ENCODE results near the gene AKR1C1. TPM values are rescaled to one million over a fixed set of nuclear protein-coding genes. Genes with fewer than 3 reads are reported as not detected.

AKR1C1 gene
- total and polyA plus RNA-seq, 2 donors (not counting 1 experiment from before 2014, with no cell fraction given) = 0.25 TPM; not detected in 1

DNA sequence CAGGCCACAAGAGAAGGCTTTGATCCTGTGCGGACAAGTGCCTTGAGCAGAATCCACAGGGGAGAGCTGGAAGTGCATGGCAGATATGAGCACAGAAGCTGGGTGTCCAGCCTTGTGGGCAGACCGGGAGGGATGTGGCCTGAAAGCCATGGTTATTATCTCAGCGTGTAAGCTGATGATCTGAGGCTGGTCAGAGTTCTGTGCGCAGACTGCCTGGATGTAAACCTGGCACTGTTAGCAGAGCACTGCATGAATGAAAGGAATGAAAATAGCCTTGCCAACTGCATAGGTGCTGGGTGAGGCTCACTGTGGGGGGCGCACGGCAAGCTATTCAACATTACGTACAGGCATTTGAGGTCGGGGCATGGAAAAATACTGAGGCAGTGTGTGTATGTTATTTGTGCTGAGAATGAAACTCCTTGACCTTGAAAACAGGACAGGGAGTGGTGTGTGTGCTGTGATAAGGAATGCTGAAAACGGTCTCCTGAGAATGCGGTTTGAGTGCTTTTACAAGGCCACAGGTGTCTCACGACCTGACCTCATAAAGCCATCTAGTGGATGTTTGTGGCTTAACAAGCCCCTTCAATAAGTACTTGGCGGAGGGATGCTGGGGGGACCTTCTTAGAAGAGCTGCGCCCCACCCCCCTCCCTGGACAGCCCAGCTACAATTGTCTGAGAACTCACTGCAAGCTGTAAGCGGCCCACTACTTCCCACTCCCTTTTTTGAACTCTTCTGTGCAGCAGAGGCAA is 18.7 kb downstream of the AKR1C1 start:
- DNase-seq = no peak
- H3K9me3 ChIP-seq (ENCODE audit: control extremely low read depth in 1 of 3, control insufficient read depth in 2 of 3, insufficient read depth in 1 of 3, low read length in 2 of 3) = no peaks in the 10 kb centered on the region
- H3K4me2 ChIP-seq (replicated peaks; ENCODE audit: low read depth, low read length, poor library complexity, severe bottlenecking) = no peak overlapping the region
- no peak overlapping the region for H2AFZ ChIP-seq (ENCODE audit: insufficient read depth, low read depth, low read length, poor library complexity, severe bottlenecking)
- no peaks in the 10 kb centered on the region for H4K20me1 ChIP-seq (ENCODE audit: control insufficient read depth, insufficient read depth, low read length, poor library complexity, severe bottlenecking)
- Mint-ChIP-seq H3K27ac (no peak overlapping the region), H3K27me3 (peaks cover 4% of the 10 kb centered on the region), H3K4me3 (no peak overlapping the region), H3K4me1 (no peaks in the 10 kb centered on the region), H3K9me3 (ENCODE audit: insufficient read depth) (no peaks in the 10 kb centered on the region)
- no peak overlapping the region for H3K27ac ChIP-seq (ENCODE audit: low read length in 2 of 2)
- POLR2A ChIA-PET = no interaction called here
- intact Hi-C loops (cut with micrococcal nuclease) = no loop called here
- ATAC-seq (ENCODE audit: low read depth) = no peak
- no peaks in the 10 kb centered on the region for H3K79me2 ChIP-seq (ENCODE audit: control insufficient read depth, insufficient read depth, low read length)
- TF ChIP-seq CTCF (IDR thresholded peaks at IDR 0.05) (no peak), EZH2 (IDR thresholded peaks at IDR 0.05; ENCODE audit: borderline replicate concordance, insufficient read depth, low read depth, low read length, poor library complexity, severe bottlenecking) (no peak)
- CTCF ChIA-PET = no interaction called here
- H3K4me1 ChIP-seq (ENCODE audit: control insufficient read depth in 2 of 2, insufficient read depth in 2 of 2, low read length in 2 of 2) = no peaks in the 10 kb centered on the region
- no peak overlapping the region for H3K9ac ChIP-seq (ENCODE audit: low read length)
- no peaks in the 10 kb centered on the region for H3K36me3 ChIP-seq (replicated peaks in 1 of 2; ENCODE audit: control extremely low read depth in 1 of 2, control insufficient read depth in 1 of 2, extremely low read depth in 1 of 2, insufficient read depth in 2 of 2, low read length in 1 of 2)
- H3K4me3 ChIP-seq (ENCODE audit: control extremely low read depth in 1 of 5, extremely low read depth in 1 of 5, insufficient read depth in 1 of 5, low read depth in 2 of 5, low read length in 4 of 5) = no peak overlapping the region
- 63% methylated on average over 12 of the region's 14 CpGs for WGBS (ENCODE audit: insufficient coverage)
- H3K27me3 ChIP-seq (replicated peaks in 1 of 4; ENCODE audit: control extremely low read depth in 1 of 4, control insufficient read depth in 3 of 4, insufficient read depth in 4 of 4, low read length in 3 of 4) = peaks cover 0 to 5% (median 0%) of the 10 kb centered on the region in 4 experiments

GRCh38 chr10:4982764-4983226 is 19.6 kb downstream of the AKR1C1 start:
- H3K9me3 Mint-ChIP-seq (ENCODE audit: insufficient read depth) = no peaks in the 10 kb centered on the region

More at GRCh38 chr10:4982764-4983226, 19.6 kb downstream of the AKR1C1 start:
- Histone ChIP-seq H2AFZ (ENCODE audit: insufficient read depth, low read depth, low read length, poor library complexity, severe bottlenecking) (no peak overlapping the region), H3K27me3 (replicated peaks in 1 of 4; ENCODE audit: control extremely low read depth in 1 of 4, control insufficient read depth in 3 of 4, insufficient read depth in 4 of 4, low read length in 3 of 4) (peaks cover 0 to 5% (median 0%) of the 10 kb centered on the region in 4 experiments), H3K4me1 (ENCODE audit: control insufficient read depth in 2 of 2, insufficient read depth in 2 of 2, low read length in 2 of 2) (no peaks in the 10 kb centered on the region), H3K9ac (ENCODE audit: low read length) (no peak overlapping the region), H3K4me3 (ENCODE audit: control extremely low read depth in 1 of 5, extremely low read depth in 1 of 5, insufficient read depth in 1 of 5, low read depth in 2 of 5, low read length in 4 of 5) (no peak overlapping the region), H3K9me3 (ENCODE audit: control extremely low read depth in 1 of 3, control insufficient read depth in 2 of 3, insufficient read depth in 1 of 3, low read length in 2 of 3) (no peaks in the 10 kb centered on the region), H3K27ac (ENCODE audit: low read length in 2 of 2) (no peak overlapping the region), H3K4me2 (replicated peaks; ENCODE audit: low read depth, low read length, poor library complexity, severe bottlenecking) (no peak overlapping the region), H3K79me2 (ENCODE audit: control insufficient read depth, insufficient read depth, low read length) (no peaks in the 10 kb centered on the region), H4K20me1 (ENCODE audit: control insufficient read depth, insufficient read depth, low read length, poor library complexity, severe bottlenecking) (no peaks in the 10 kb centered on the region), H3K36me3 (replicated peaks in 1 of 2; ENCODE audit: control extremely low read depth in 1 of 2, control insufficient read depth in 1 of 2, extremely low read depth in 1 of 2, insufficient read depth in 2 of 2, low read length in 1 of 2) (no peaks in the 10 kb centered on the region)
- ATAC-seq (ENCODE audit: low read depth) (no peak), DNase-seq (no peak)
- POLR2A ChIA-PET = no interaction called here
- no peaks in the 10 kb centered on the region for H3K4me1 Mint-ChIP-seq
- H3K27me3 Mint-ChIP-seq = peaks cover 4% of the 10 kb centered on the region
- intact Hi-C loops (cut with micrococcal nuclease) = no loop called here
- H3K4me3 Mint-ChIP-seq = no peak overlapping the region
- TF ChIP-seq EZH2 (IDR thresholded peaks at IDR 0.05; ENCODE audit: borderline replicate concordance, insufficient read depth, low read depth, low read length, poor library complexity, severe bottlenecking) (no peak), CTCF (IDR thresholded peaks at IDR 0.05) (no peak)
- WGBS (ENCODE audit: insufficient coverage) = 90% methylated on average over 7 of the region's 9 CpGs
- no peak overlapping the region for H3K27ac Mint-ChIP-seq
- CTCF ChIA-PET = no interaction called here
